MM.1S (cell line): ENCODE results near the gene FOXP1.

Experiments
- DNase-seq: peaks from one replicate; pipeline ENCODE4 v3.0.0-alpha.2; 2015
- H2AFZ ChIP-seq: fragments of 300-600 bp; sonication (generic); 2 replicates; pipeline ENCODE4 v1.6.0; 2016; ENCODE audit warnings: antibody characterized with exemption, low read length
- H3F3A ChIP-seq: fragments of 300-600 bp; sonication (generic); 2 replicates; pipeline ENCODE4 v1.6.1; 2016; ENCODE audit warnings: mild to moderate bottlenecking, antibody characterized with exemption, low read length, moderate library complexity, mixed read lengths; ENCODE audit not compliant: insufficient read depth
- H3K27ac ChIP-seq: fragments of 300-600 bp; sonication (generic); 2 replicates; pipeline ENCODE4 v1.5.1; 2016; ENCODE audit warnings: mild to moderate bottlenecking, low read length
- H3K27me3 ChIP-seq: fragments of 300-600 bp; sonication (generic); replicated peaks from 2 replicates; pipeline ENCODE4 v1.6.0; 2016; ENCODE audit warnings: low read length; ENCODE audit not compliant: insufficient read depth
- H3K36me3 ChIP-seq: fragments of 300-600 bp; sonication (generic); replicated peaks from 2 replicates; pipeline ENCODE4 v1.6.1; 2016; ENCODE audit warnings: mild to moderate bottlenecking, low read length, mixed read lengths; ENCODE audit not compliant: insufficient read depth
- H3K4me1 ChIP-seq: fragments of 300-600 bp; sonication (generic); 2 replicates; pipeline ENCODE4 v1.6.1; 2016; ENCODE audit warnings: low read length, mixed read lengths
- H3K4me2 ChIP-seq: fragments of 300-600 bp; sonication (generic); 2 replicates; pipeline ENCODE4 v1.6.0; 2016; ENCODE audit warnings: low read depth, low read length
- H3K4me3 ChIP-seq: fragments of 300-600 bp; sonication (generic); 2 replicates; pipeline ENCODE4 v1.5.1; 2016; ENCODE audit warnings: low read length, mixed read lengths
- H3K79me2 ChIP-seq: fragments of 300-600 bp; sonication (generic); 2 replicates; pipeline ENCODE4 v1.6.1; 2016; ENCODE audit warnings: mixed run types, low read length, mixed read lengths
- H3K9ac ChIP-seq: fragments of 300-600 bp; sonication (generic); 2 replicates; pipeline ENCODE4 v1.6.1; 2016; ENCODE audit warnings: low read length, mixed read lengths
- H3K9me2 ChIP-seq: fragments of 300-600 bp; sonication (generic); replicated peaks from 2 replicates; pipeline ENCODE4 v1.6.1; 2016; ENCODE audit warnings: mild to moderate bottlenecking, low read length, mixed read lengths; ENCODE audit not compliant: insufficient read depth
- H3K9me3 ChIP-seq: fragments of 300-600 bp; sonication (generic); replicated peaks from 2 replicates; pipeline ENCODE4 v1.6.1; 2016; ENCODE audit warnings: mild to moderate bottlenecking, low read length, mixed read lengths; ENCODE audit not compliant: insufficient read depth
- H4K20me1 ChIP-seq: fragments of 300-600 bp; sonication (generic); 2 replicates; pipeline ENCODE4 v1.6.1; 2016; ENCODE audit warnings: mild to moderate bottlenecking, low read length, moderate library complexity, mixed read lengths; ENCODE audit not compliant: insufficient read depth
- EZH2 ChIP-seq: fragments of 300-600 bp; sonication (generic); optimal IDR thresholded peaks from 2 replicates; pipeline ENCODE3; 2017; ENCODE audit warnings: low read depth, mild to moderate bottlenecking, antibody characterized with exemption, low read length, mixed read lengths
- EZH2phosphoT487 ChIP-seq: fragments of 300-600 bp; sonication (generic); IDR thresholded peaks from 2 replicates; pipeline ENCODE4 v1.6.1; 2018; ENCODE audit warnings: antibody characterized with exemption, low read length
- TF ChIP-seq, protein P1 (sequence below): fragments of 300-600 bp; sonication (generic); IDR thresholded peaks from 2 replicates; pipeline ENCODE4 v1.5.1; 2016; ENCODE audit warnings: antibody characterized with exemption, low read length, mixed read lengths

The FOXP1 gene

DNA sequence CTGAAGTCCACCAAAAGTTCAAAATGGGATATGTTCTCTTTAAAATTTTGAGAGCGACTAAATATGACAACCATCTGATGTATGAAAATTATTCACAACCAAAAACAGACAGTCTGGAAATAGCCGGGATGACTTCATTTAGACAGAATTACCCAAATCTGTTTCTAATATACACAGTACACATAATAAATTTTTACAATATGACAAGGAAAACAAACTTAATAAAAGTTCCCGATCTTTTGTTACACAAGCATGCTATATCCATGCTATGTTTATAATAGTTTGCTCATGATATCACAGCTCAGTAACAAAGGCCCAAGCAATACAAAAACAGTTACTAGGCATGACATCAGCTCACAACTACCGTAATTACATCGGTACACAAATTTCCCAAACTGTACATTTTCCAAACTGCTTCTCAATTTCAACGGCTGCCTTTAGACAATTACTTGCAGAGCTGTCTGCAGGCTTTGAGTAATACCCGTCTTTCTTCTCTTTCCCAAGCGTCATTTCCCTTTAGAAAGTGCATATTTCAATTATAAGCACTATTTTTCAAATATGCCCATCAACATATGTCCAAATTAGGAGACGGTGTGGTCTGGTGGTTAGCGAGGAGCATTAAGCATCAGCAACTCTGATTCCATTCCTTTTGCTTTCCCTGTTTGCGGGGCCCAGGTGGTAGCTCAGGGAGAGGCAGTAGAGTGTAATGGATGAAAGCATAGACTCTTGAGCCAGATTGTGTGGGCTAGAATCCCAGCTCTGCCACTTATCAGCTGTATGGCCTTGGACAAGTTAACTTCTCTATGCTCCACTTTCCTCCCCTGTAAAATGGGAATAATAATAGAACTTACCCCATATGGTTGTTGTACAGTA, 481.2 kb downstream of the FOXP1 start:
- H3K79me2 ChIP-seq: no peaks in the 10 kb centered on the region
- no peaks in the 10 kb centered on the region for H4K20me1 ChIP-seq
- H3K9me2 ChIP-seq: no peaks in the 10 kb centered on the region
- no peaks in the 10 kb centered on the region for H3F3A ChIP-seq
- no peak overlapping the region for H3K27ac ChIP-seq
- no peaks in the 10 kb centered on the region for H3K27me3 ChIP-seq
- H3K9ac ChIP-seq: no peak overlapping the region
- no peak overlapping the region for H2AFZ ChIP-seq
- H3K4me1 ChIP-seq: no peaks in the 10 kb centered on the region
- no peaks in the 10 kb centered on the region for H3K36me3 ChIP-seq
- DNase-seq: no peak
- no peak overlapping the region for H3K4me2 ChIP-seq
- H3K9me3 ChIP-seq: no peaks in the 10 kb centered on the region
- TF ChIP-seq EZH2 (no peak), EZH2phosphoT487 (no peak)
- TF ChIP-seq, protein P1, sequence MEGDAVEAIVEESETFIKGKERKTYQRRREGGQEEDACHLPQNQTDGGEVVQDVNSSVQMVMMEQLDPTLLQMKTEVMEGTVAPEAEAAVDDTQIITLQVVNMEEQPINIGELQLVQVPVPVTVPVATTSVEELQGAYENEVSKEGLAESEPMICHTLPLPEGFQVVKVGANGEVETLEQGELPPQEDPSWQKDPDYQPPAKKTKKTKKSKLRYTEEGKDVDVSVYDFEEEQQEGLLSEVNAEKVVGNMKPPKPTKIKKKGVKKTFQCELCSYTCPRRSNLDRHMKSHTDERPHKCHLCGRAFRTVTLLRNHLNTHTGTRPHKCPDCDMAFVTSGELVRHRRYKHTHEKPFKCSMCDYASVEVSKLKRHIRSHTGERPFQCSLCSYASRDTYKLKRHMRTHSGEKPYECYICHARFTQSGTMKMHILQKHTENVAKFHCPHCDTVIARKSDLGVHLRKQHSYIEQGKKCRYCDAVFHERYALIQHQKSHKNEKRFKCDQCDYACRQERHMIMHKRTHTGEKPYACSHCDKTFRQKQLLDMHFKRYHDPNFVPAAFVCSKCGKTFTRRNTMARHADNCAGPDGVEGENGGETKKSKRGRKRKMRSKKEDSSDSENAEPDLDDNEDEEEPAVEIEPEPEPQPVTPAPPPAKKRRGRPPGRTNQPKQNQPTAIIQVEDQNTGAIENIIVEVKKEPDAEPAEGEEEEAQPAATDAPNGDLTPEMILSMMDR: no peak
- H3K4me3 ChIP-seq: no peak overlapping the region

DNA sequence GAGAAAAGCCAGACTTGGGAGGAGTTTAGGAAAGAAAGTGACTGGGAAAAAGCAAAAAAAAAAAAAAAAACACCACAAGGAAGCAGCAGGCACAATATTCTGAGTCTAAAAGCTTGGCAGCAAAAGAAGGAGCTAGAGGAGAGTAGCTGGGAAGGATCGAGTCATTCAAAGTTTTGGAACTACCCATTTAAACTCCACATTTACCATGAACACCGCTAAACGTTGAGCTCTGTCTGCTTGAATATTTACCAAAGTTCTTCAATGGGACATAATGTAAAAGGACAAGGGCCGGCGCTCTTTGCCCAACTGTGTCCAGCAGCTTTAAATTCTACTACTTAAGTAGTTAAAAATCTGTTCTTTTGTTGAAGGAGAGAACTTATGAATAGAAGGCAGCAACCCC, 481.9 kb downstream of the FOXP1 start:
- H3K4me2 ChIP-seq: no peak overlapping the region
- H3K27me3 ChIP-seq: no peaks in the 10 kb centered on the region
- no peaks in the 10 kb centered on the region for H3F3A ChIP-seq
- no peaks in the 10 kb centered on the region for H3K9me2 ChIP-seq
- no peak for DNase-seq
- no peaks in the 10 kb centered on the region for H3K9me3 ChIP-seq
- TF ChIP-seq, protein P1: no peak
- TF ChIP-seq EZH2phosphoT487 (no peak), EZH2 (no peak)
- no peak overlapping the region for H2AFZ ChIP-seq
- H3K4me1 ChIP-seq: no peaks in the 10 kb centered on the region
- H3K4me3 ChIP-seq: no peak overlapping the region
- H4K20me1 ChIP-seq: no peaks in the 10 kb centered on the region
- no peaks in the 10 kb centered on the region for H3K79me2 ChIP-seq
- H3K9ac ChIP-seq: no peak overlapping the region
- H3K36me3 ChIP-seq: no peaks in the 10 kb centered on the region
- H3K27ac ChIP-seq: no peak overlapping the region

DNA sequence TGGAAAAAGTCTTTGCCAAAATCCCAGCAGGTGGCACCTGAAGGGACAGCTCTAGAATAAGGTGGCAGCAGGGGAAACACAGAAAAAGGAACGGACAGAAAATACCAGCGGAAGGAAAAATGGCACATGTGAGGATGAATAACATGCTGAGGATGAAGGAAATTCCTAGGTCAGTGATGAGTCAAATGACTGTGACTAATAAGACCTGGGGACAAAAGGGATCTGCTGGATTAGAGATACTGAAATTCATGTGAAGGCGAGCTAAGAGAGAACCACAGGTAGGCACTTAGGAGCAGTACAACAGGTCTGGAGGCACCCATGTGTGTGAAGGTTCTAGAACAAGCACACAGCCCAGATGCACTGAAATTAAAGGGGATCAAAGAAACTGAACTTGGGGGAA, 482.5 kb downstream of the FOXP1 start:
- no peaks in the 10 kb centered on the region for H3K4me1 ChIP-seq
- no peaks in the 10 kb centered on the region for H3K9me2 ChIP-seq
- H3K79me2 ChIP-seq: no peaks in the 10 kb centered on the region
- no peaks in the 10 kb centered on the region for H3K36me3 ChIP-seq
- H4K20me1 ChIP-seq: no peaks in the 10 kb centered on the region
- no peaks in the 10 kb centered on the region for H3K27me3 ChIP-seq
- DNase-seq: no peak
- no peak overlapping the region for H3K4me2 ChIP-seq
- H2AFZ ChIP-seq: no peak overlapping the region
- no peak overlapping the region for H3K27ac ChIP-seq
- TF ChIP-seq EZH2 (no peak), EZH2phosphoT487 (no peak)
- TF ChIP-seq, protein P1: no peak
- H3K9ac ChIP-seq: no peak overlapping the region
- no peaks in the 10 kb centered on the region for H3K9me3 ChIP-seq
- H3K4me3 ChIP-seq: no peak overlapping the region
- H3F3A ChIP-seq: no peaks in the 10 kb centered on the region
